CD14-positive monocyte (primary cell): ENCODE measurements around the gene SELENOH. TPM values are rescaled to one million over a fixed set of nuclear protein-coding genes. Genes with fewer than 3 reads are reported as not detected.

Source experiments
- DNase-seq, 3 donors: peaks; one replicate each; pipeline ENCODE4 v3.0.0-alpha.2; 2011 to 2022
- H2AFZ ChIP-seq: 2 replicates; pipeline ENCODE4 v1.6.0; 2012; ENCODE audit warnings: mild to moderate bottlenecking, low read depth, low read length, inconsistent platforms; ENCODE audit not compliant: insufficient read depth, poor library complexity, severe bottlenecking
- H3K27ac ChIP-seq, 2 donors: 1 replicate in 1 of 2; 2 replicates in 1 of 2; pipeline ENCODE4 v1.5.1; 2012 to 2013; ENCODE audit warnings: low read length in 2 of 2, control low read depth in 1 of 2, inconsistent platforms in 1 of 2, low read depth in 1 of 2, mild to moderate bottlenecking in 1 of 2
- H3K27me3 ChIP-seq, 2 donors: one replicate each; pipeline versions ENCODE4 v1.6.0 to v1.6.1; 2011 to 2013; ENCODE audit warnings: low read length in 2 of 2; ENCODE audit not compliant: control insufficient read depth in 2 of 2, insufficient read depth in 2 of 2
- H3K36me3 ChIP-seq, 2 donors: replicated peaks in 1 of 2; 1 replicate in 1 of 2; 2 replicates in 1 of 2; pipeline versions ENCODE4 v1.5.1 to v1.6.1; 2012 to 2013; ENCODE audit warnings: low read length in 2 of 2, control low read depth in 1 of 2, inconsistent platforms in 1 of 2, mild to moderate bottlenecking in 1 of 2; ENCODE audit not compliant: insufficient read depth in 2 of 2, control insufficient read depth in 1 of 2
- H3K4me1 ChIP-seq, 2 donors: 1 replicate in 1 of 2; 2 replicates in 1 of 2; pipeline versions ENCODE4 v1.5.1 to v1.6.1; 2012 to 2013; ENCODE audit warnings: low read length in 2 of 2, control low read depth in 1 of 2, inconsistent platforms in 1 of 2, mild to moderate bottlenecking in 1 of 2, moderate library complexity in 1 of 2; ENCODE audit not compliant: insufficient read depth in 2 of 2, control insufficient read depth in 1 of 2
- H3K4me2 ChIP-seq: replicated peaks from 2 replicates; pipeline ENCODE3; 2012; ENCODE audit warnings: low read length, moderate library complexity, mild to moderate bottlenecking; ENCODE audit not compliant: poor library complexity, severe bottlenecking; ENCODE audit errors: extremely low read depth
- H3K4me3 ChIP-seq, 3 experiments: fragments of 200-600 bp in 1 of 3; sonication (generic) in 1 of 3; replicated peaks in 1 of 3; 1 replicate in 2 of 3; 2 replicates in 1 of 3; pipeline ENCODE4 v1.5.1; 2011 to 2013; ENCODE audit warnings: low read length in 3 of 3, mild to moderate bottlenecking in 3 of 3, control low read depth in 2 of 3, low read depth in 2 of 3, inconsistent platforms in 1 of 3, moderate library complexity in 1 of 3
- H3K79me2 ChIP-seq: 2 replicates; pipeline ENCODE4 v1.6.0; 2012; ENCODE audit warnings: mild to moderate bottlenecking, control low read depth, inconsistent platforms, low read length, moderate library complexity; ENCODE audit not compliant: insufficient read depth
- H3K9ac ChIP-seq: 2 replicates; pipeline ENCODE4 v1.6.0; 2017; ENCODE audit warnings: low read length, mild to moderate bottlenecking; ENCODE audit not compliant: insufficient read depth, poor library complexity, severe bottlenecking
- H3K9me3 ChIP-seq, 2 donors: replicated peaks in 1 of 2; 1 replicate in 1 of 2; 2 replicates in 1 of 2; pipeline versions ENCODE4 v1.5.1 to v1.6.1; 2012 to 2013; ENCODE audit warnings: low read length in 2 of 2, control low read depth in 1 of 2; ENCODE audit not compliant: control insufficient read depth in 1 of 2, insufficient read depth in 1 of 2
- H4K20me1 ChIP-seq: 2 replicates; pipeline ENCODE4 v1.6.0; 2012; ENCODE audit warnings: mild to moderate bottlenecking, low read length, control low read depth, moderate library complexity; ENCODE audit not compliant: insufficient read depth
- H3K27ac Mint-ChIP-seq, 7 donors: one replicate each; pipeline ENCODE4 v1.8.0; 2020; ENCODE audit warnings: mild to moderate bottlenecking in 7 of 7, mixed read lengths in 7 of 7, moderate library complexity in 6 of 7, inconsistent platforms in 2 of 7
- H3K27me3 Mint-ChIP-seq, 3 donors: one replicate each; pipeline ENCODE4 v1.8.0; 2021 to 2022; ENCODE audit warnings: low read depth in 3 of 3, mild to moderate bottlenecking in 3 of 3, mixed read lengths in 3 of 3, moderate library complexity in 3 of 3, inconsistent platforms in 1 of 3
- H3K36me3 Mint-ChIP-seq, 2 donors: one replicate each; pipeline ENCODE4 v1.8.0; 2020; ENCODE audit warnings: mixed read lengths in 2 of 2, inconsistent platforms in 1 of 2, mild to moderate bottlenecking in 1 of 2
- H3K4me1 Mint-ChIP-seq: one replicate; pipeline ENCODE4 v1.8.0; 2020; ENCODE audit warnings: mild to moderate bottlenecking, mixed read lengths
- H3K4me3 Mint-ChIP-seq, 2 donors: one replicate each; pipeline ENCODE4 v1.8.0; 2020; ENCODE audit warnings: mild to moderate bottlenecking in 2 of 2, mixed read lengths in 2 of 2, moderate library complexity in 1 of 2
- H3K9me3 Mint-ChIP-seq, 7 donors: one replicate each; pipeline ENCODE4 v1.8.0; 2020 to 2022; ENCODE audit warnings: mixed read lengths in 7 of 7, mild to moderate bottlenecking in 6 of 7, moderate library complexity in 6 of 7, inconsistent platforms in 2 of 7
- WGBS: methylation state at CpG from one replicate; pipeline ENCODE4 v1.1.5; 2013; ENCODE audit warnings: missing lambda C conversion rate; ENCODE audit not compliant: insufficient coverage; 5-methylcytosine and 5-hydroxymethylcytosine counted together
- intact Hi-C, 2 donors: fragments of 100-400 bp; cut with micrococcal nuclease; formaldehyde crosslinking; loops; one replicate each; pipeline versions ENCODE4 v1.15.0 to v1.15.1; 2023
- polyA plus RNA-seq, 3 donors: library from polyadenylated mRNA; depleted of rRNA in 1 of 3; unstranded in 2 of 3; stranded (reverse) in 1 of 3; fragments of 300-500 nt in 2 of 3; fragments of >200 nt in 1 of 3; fragmentation: Illumina TruSeq in 2 of 3; gene quantifications; 1 replicate in 2 of 3; 2 replicates in 1 of 3; pipeline ENCODE4 v1.2.3, GENCODE V29; 2012 to 2021
- TF ChIP-seq, protein P1 (sequence below): fragments of 200-600 bp; IDR thresholded peaks from one replicate; pipeline ENCODE4 v1.8.0; 2022; ENCODE audit warnings: antibody characterized with exemption, mild to moderate bottlenecking

Gene SELENOH
- polyA plus RNA-seq, 3 donors = 99.5 to 260 (median 206) TPM

- Histone ChIP-seq H3K9me3 (no peaks in the 10 kb centered on the region), H2AFZ (no peak overlapping the region), H3K4me1 (peaks cover 35 to 60% of the 10 kb centered on the region in 2 donors), H3K36me3 (peaks cover 0 to 9% of the 10 kb centered on the region in 2 donors), H3K79me2 (peaks cover 72% of the 10 kb centered on the region), H3K27ac (peak overlapping the region in 1 of 2 donors; percentile 50), H4K20me1 (peaks cover 24% of the 10 kb centered on the region), H3K4me2 (no peak overlapping the region), H3K27me3 (no peaks in the 10 kb centered on the region), H3K4me3 (no peak overlapping the region), H3K9ac (no peak overlapping the region)
- Mint-ChIP-seq H3K36me3 (peaks cover 26 to 32% of the 10 kb centered on the region in 2 donors), H3K4me1 (peaks cover 65% of the 10 kb centered on the region), H3K9me3 (peaks cover 0 to 2% (median 0%) of the 10 kb centered on the region in 7 donors), H3K27ac (peak overlapping the region in 1 of 7 donors; percentile 67), H3K27me3 (no peaks in the 10 kb centered on the region), H3K4me3 (no peak overlapping the region)
- TF ChIP-seq, protein P1, sequence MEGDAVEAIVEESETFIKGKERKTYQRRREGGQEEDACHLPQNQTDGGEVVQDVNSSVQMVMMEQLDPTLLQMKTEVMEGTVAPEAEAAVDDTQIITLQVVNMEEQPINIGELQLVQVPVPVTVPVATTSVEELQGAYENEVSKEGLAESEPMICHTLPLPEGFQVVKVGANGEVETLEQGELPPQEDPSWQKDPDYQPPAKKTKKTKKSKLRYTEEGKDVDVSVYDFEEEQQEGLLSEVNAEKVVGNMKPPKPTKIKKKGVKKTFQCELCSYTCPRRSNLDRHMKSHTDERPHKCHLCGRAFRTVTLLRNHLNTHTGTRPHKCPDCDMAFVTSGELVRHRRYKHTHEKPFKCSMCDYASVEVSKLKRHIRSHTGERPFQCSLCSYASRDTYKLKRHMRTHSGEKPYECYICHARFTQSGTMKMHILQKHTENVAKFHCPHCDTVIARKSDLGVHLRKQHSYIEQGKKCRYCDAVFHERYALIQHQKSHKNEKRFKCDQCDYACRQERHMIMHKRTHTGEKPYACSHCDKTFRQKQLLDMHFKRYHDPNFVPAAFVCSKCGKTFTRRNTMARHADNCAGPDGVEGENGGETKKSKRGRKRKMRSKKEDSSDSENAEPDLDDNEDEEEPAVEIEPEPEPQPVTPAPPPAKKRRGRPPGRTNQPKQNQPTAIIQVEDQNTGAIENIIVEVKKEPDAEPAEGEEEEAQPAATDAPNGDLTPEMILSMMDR = no peak
- DNase-seq = no peak
- no CpG with 5 or more reads among the region's 2 CpGs for WGBS
- intact Hi-C loops = no loop called here
Measured at GRCh38 chr11:57785072-57785471, 43.8 kb downstream of the SELENOH start.

DNA sequence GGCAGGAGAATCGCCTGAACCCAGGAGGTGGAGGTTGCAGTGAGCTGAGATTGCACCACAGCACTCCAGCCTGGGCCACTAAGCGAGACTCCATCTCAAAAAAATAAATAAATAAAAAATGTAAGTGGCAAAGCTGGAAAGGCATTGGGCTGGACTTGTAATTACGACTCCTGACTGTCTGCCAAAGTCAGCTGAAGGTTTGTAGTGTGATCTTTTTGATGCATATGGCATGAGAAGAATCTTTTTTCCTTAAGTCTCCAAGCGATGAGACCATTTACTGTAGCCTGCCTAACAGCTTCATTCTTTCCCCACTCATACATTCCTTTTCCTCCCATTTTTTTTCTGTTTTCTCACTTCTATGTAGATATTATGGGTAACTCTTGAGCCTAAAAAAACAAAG, 45.1 kb downstream of the SELENOH start:
- peaks cover 69% of the 10 kb centered on the region for H3K4me1 Mint-ChIP-seq
- TF ChIP-seq, protein P1 = no peak
- no peak overlapping the region for H3K9ac ChIP-seq
- no CpG with 5 or more reads among the region's 4 CpGs for WGBS
- peaks cover 0 to 3% (median 0%) of the 10 kb centered on the region in 3 donors for H3K27me3 Mint-ChIP-seq
- H3K27ac Mint-ChIP-seq = peak overlapping the region in 1 of 7 donors; percentile 57
- H3K9me3 Mint-ChIP-seq = peaks cover 0 to 2% (median 0%) of the 10 kb centered on the region in 7 donors
- no peak overlapping the region for H3K4me3 ChIP-seq
- no peak overlapping the region for H3K4me3 Mint-ChIP-seq
- peaks cover 71% of the 10 kb centered on the region for H3K79me2 ChIP-seq
- peaks cover 0 to 4% of the 10 kb centered on the region in 2 donors for H3K36me3 ChIP-seq
- peaks cover 45 to 72% of the 10 kb centered on the region in 2 donors for H3K4me1 ChIP-seq
- H3K27me3 ChIP-seq = no peaks in the 10 kb centered on the region
- no peak for DNase-seq
- H2AFZ ChIP-seq = no peak overlapping the region
- intact Hi-C loops = no loop called here
- H3K36me3 Mint-ChIP-seq = peaks cover 25 to 27% of the 10 kb centered on the region in 2 donors
- peaks cover 13% of the 10 kb centered on the region for H4K20me1 ChIP-seq
- H3K9me3 ChIP-seq = no peaks in the 10 kb centered on the region
- no peak overlapping the region for H3K27ac ChIP-seq
- H3K4me2 ChIP-seq = no peak overlapping the region
